Neural cell (in vitro differentiated cells): Measurements from ENCODE around the gene RAF1. TPM values are rescaled to one million over a fixed set of nuclear protein-coding genes. Genes with fewer than 3 reads are reported as not detected.
"Not testable (repeated sequence)": the region's sequence is repeated elsewhere in the genome, so short reads cannot be mapped to it uniquely, and the experiment has no call there.

Experiments
- H2AFZ ChIP-seq: fragments of 200-600, 300-800 bp; sonication (generic), shearing (Covaris generic); 2 replicates; pipeline ENCODE4 v1.6.0; 2014; ENCODE audit warnings: low read depth, mild to moderate bottlenecking, antibody characterized with exemption, low read length, moderate library complexity
- H3F3A ChIP-seq: fragments of 200-600 bp; shearing (Covaris generic); 2 replicates; pipeline ENCODE4 v1.6.1; 2016; ENCODE audit warnings: mild to moderate bottlenecking, moderate library complexity, mixed read lengths, antibody characterized with exemption, low read length; ENCODE audit not compliant: insufficient read depth, poor library complexity, severe bottlenecking
- H3K27ac ChIP-seq: fragments of 200-600, 300-800 bp; sonication (generic), shearing (Covaris generic); 2 replicates; pipeline ENCODE4 v1.5.1; 2014; ENCODE audit warnings: mild to moderate bottlenecking, low read length, moderate library complexity
- H3K27me3 ChIP-seq: fragments of 300-800, 200-600 bp; sonication (generic), shearing (Covaris generic); 2 replicates; pipeline ENCODE4 v1.6.0; 2014; ENCODE audit warnings: mild to moderate bottlenecking, low read depth, low read length, moderate library complexity; ENCODE audit not compliant: insufficient read depth
- H3K36me3 ChIP-seq: fragments of 300-800, 200-600 bp; sonication (generic), shearing (Covaris generic); 2 replicates; pipeline ENCODE4 v1.5.1; 2014; ENCODE audit warnings: mild to moderate bottlenecking, antibody characterized with exemption, low read length, moderate library complexity; ENCODE audit not compliant: insufficient read depth
- H3K4me2 ChIP-seq: fragments of 300-800, 200-600 bp; sonication (generic), shearing (Covaris generic); 2 replicates; pipeline ENCODE4 v1.6.0; 2014; ENCODE audit warnings: mild to moderate bottlenecking, low read length
- H3K4me3 ChIP-seq: fragments of 300-800, 200-600 bp; sonication (generic), shearing (Covaris generic); 2 replicates; pipeline ENCODE4 v1.5.1; 2014; ENCODE audit warnings: mild to moderate bottlenecking, low read length, moderate library complexity
- H3K79me2 ChIP-seq: fragments of 200-600 bp; shearing (Covaris generic); replicated peaks from 2 replicates; pipeline ENCODE4 v1.6.0; 2014; ENCODE audit warnings: mild to moderate bottlenecking, low read length, moderate library complexity; ENCODE audit not compliant: insufficient read depth
- H3K9ac ChIP-seq: fragments of 300-800, 200-600 bp; sonication (generic), shearing (Covaris generic); 2 replicates; pipeline ENCODE4 v1.6.1; 2016; ENCODE audit warnings: mild to moderate bottlenecking, low read length, mixed read lengths
- H3K9me2 ChIP-seq: fragments of 200-600 bp; shearing (Covaris generic); 2 replicates; pipeline ENCODE4 v1.6.1; 2016; ENCODE audit warnings: mild to moderate bottlenecking, low read length, mixed read lengths; ENCODE audit not compliant: insufficient read depth
- H3K9me3 ChIP-seq: fragments of 200-600, 300-800 bp; sonication (generic), shearing (Covaris generic); 2 replicates; pipeline ENCODE4 v1.6.1; 2016; ENCODE audit warnings: mild to moderate bottlenecking, mixed run types, low read length, moderate library complexity, mixed read lengths
- H4K20me1 ChIP-seq: fragments of 200-600 bp; shearing (Covaris generic); 2 replicates; pipeline ENCODE4 v1.6.1; 2016; ENCODE audit warnings: mild to moderate bottlenecking, mixed run types; ENCODE audit not compliant: insufficient read depth
- EP300 ChIP-seq: fragments of 450-650 bp; conservative IDR thresholded peaks from 2 replicates; pipeline ENCODE4 v1.6.1; 2014; ENCODE audit warnings: antibody characterized with exemption, mild to moderate bottlenecking, moderate library complexity; ENCODE audit not compliant: poor library complexity, severe bottlenecking
- EZH2 ChIP-seq: fragments of 200-600, 300-800 bp; shearing (Covaris generic), sonication (generic); IDR thresholded peaks from 2 replicates; pipeline ENCODE4 v1.6.1; 2014; ENCODE audit warnings: antibody characterized with exemption, low read length, borderline replicate concordance, mild to moderate bottlenecking; ENCODE audit not compliant: insufficient read depth, poor library complexity, severe bottlenecking
- MXI1 ChIP-seq: fragments of 450-650 bp; conservative IDR thresholded peaks from 2 replicates; pipeline ENCODE4 v1.6.1; 2014; ENCODE audit warnings: antibody characterized with exemption, mild to moderate bottlenecking; ENCODE audit not compliant: poor library complexity, severe bottlenecking
- POLR2AphosphoS5 ChIP-seq: IDR thresholded peaks from 2 replicates; pipeline ENCODE4 v1.6.1; 2012
- RAD21 ChIP-seq: fragments of 450-650 bp; conservative IDR thresholded peaks from 2 replicates; pipeline ENCODE4 v1.6.1; 2014; ENCODE audit warnings: antibody characterized with exemption, mild to moderate bottlenecking, moderate library complexity
- SMC3 ChIP-seq: fragments of 450-650 bp; conservative IDR thresholded peaks from 2 replicates; pipeline ENCODE4 v1.6.1; 2014; ENCODE audit warnings: antibody characterized with exemption, mild to moderate bottlenecking, moderate library complexity; ENCODE audit not compliant: poor library complexity
- TAF1 ChIP-seq: IDR thresholded peaks from 2 replicates; pipeline ENCODE4 v1.6.1; 2012; ENCODE audit warnings: low read depth
- polyA plus RNA-seq: library from polyadenylated mRNA; depleted of rRNA; stranded (reverse); fragments of >200 nt; gene quantifications from 2 replicates; pipeline ENCODE4 v1.2.3, GENCODE V29; 2014
- TF ChIP-seq, protein P1 (sequence below): IDR thresholded peaks from 2 replicates; pipeline ENCODE4 v1.6.1; 2012; ENCODE audit warnings: borderline replicate concordance
- TF ChIP-seq, protein P2 (sequence below): fragments of 450-650 bp; IDR thresholded peaks from 2 replicates; pipeline ENCODE4 v1.5.1; 2014; ENCODE audit warnings: antibody characterized with exemption, mild to moderate bottlenecking, moderate library complexity; ENCODE audit not compliant: poor library complexity, severe bottlenecking

The RAF1 gene
- polyA plus RNA-seq, 1 donor from 2014 or later, result 215 TPM

DNA sequence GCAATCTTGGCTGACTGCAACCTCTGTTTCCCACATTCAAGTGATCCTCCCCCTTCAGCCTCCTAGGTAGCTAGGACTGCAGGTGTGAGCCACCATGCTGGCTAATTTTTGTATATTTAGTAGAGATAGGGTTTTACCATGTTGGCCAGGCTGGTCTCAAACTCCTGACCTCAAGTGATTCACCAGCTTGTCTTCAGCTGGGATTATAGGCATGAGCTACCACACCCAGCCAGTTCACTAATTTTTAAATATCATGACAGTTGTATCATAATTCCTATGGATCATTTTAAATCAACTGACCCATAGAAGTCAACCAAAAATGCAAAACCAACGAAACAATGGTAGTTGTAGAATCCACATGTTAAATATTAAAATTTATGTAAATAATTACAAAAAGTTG lies 35.1 kb downstream of the RAF1 start:
- TF ChIP-seq MXI1 (no peak), TAF1 (no peak), EP300 (no peak), EZH2 (no peak), SMC3 (no peak), RAD21 (no peak), POLR2AphosphoS5 (no peak)
- TF ChIP-seq, protein P1, sequence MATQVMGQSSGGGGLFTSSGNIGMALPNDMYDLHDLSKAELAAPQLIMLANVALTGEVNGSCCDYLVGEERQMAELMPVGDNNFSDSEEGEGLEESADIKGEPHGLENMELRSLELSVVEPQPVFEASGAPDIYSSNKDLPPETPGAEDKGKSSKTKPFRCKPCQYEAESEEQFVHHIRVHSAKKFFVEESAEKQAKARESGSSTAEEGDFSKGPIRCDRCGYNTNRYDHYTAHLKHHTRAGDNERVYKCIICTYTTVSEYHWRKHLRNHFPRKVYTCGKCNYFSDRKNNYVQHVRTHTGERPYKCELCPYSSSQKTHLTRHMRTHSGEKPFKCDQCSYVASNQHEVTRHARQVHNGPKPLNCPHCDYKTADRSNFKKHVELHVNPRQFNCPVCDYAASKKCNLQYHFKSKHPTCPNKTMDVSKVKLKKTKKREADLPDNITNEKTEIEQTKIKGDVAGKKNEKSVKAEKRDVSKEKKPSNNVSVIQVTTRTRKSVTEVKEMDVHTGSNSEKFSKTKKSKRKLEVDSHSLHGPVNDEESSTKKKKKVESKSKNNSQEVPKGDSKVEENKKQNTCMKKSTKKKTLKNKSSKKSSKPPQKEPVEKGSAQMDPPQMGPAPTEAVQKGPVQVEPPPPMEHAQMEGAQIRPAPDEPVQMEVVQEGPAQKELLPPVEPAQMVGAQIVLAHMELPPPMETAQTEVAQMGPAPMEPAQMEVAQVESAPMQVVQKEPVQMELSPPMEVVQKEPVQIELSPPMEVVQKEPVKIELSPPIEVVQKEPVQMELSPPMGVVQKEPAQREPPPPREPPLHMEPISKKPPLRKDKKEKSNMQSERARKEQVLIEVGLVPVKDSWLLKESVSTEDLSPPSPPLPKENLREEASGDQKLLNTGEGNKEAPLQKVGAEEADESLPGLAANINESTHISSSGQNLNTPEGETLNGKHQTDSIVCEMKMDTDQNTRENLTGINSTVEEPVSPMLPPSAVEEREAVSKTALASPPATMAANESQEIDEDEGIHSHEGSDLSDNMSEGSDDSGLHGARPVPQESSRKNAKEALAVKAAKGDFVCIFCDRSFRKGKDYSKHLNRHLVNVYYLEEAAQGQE, result no peak
- TF ChIP-seq, protein P2, sequence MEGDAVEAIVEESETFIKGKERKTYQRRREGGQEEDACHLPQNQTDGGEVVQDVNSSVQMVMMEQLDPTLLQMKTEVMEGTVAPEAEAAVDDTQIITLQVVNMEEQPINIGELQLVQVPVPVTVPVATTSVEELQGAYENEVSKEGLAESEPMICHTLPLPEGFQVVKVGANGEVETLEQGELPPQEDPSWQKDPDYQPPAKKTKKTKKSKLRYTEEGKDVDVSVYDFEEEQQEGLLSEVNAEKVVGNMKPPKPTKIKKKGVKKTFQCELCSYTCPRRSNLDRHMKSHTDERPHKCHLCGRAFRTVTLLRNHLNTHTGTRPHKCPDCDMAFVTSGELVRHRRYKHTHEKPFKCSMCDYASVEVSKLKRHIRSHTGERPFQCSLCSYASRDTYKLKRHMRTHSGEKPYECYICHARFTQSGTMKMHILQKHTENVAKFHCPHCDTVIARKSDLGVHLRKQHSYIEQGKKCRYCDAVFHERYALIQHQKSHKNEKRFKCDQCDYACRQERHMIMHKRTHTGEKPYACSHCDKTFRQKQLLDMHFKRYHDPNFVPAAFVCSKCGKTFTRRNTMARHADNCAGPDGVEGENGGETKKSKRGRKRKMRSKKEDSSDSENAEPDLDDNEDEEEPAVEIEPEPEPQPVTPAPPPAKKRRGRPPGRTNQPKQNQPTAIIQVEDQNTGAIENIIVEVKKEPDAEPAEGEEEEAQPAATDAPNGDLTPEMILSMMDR, result no peak
- H3K27ac ChIP-seq, result no peak overlapping the region
- no peak overlapping the region for H3K4me2 ChIP-seq
- H3F3A ChIP-seq, result no peaks in the 10 kb centered on the region
- peaks cover 95% of the 10 kb centered on the region for H3K79me2 ChIP-seq
- no peaks in the 10 kb centered on the region for H3K9me3 ChIP-seq
- H3K9me2 ChIP-seq, result no peaks in the 10 kb centered on the region
- no peak overlapping the region for H3K9ac ChIP-seq
- H3K4me3 ChIP-seq, result no peak overlapping the region
- no peaks in the 10 kb centered on the region for H3K36me3 ChIP-seq
- no peak overlapping the region for H2AFZ ChIP-seq
- H4K20me1 ChIP-seq, result no peaks in the 10 kb centered on the region
- H3K27me3 ChIP-seq, result no peaks in the 10 kb centered on the region

DNA sequence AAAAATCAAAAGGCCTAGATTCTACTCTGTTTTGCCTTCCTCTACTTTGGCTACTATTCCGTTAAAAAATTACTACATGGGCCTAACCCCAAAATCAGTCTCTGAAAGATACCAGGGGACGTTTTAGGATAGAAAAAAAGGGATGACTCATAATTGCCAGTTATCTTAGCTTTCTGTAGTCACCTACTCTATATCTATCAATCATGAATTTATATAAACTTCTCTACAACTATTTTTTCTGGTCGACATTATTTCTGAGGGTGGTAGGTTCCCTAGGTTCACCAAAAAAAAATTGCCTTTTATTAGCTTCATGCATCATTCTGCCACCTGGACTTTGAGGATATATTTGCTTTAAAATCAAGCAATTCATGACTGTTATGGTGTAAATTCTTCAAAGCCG lies 36.5 kb downstream of the RAF1 start:
- Histone ChIP-seq H3K36me3 (no peaks in the 10 kb centered on the region), H4K20me1 (no peaks in the 10 kb centered on the region), H3K79me2 (peaks cover 91% of the 10 kb centered on the region), H3K27ac (no peak overlapping the region), H2AFZ (no peak overlapping the region), H3K9ac (no peak overlapping the region), H3K4me3 (no peak overlapping the region), H3K4me2 (no peak overlapping the region), H3K9me2 (no peaks in the 10 kb centered on the region), H3K27me3 (no peaks in the 10 kb centered on the region), H3F3A (no peaks in the 10 kb centered on the region), H3K9me3 (no peaks in the 10 kb centered on the region)
- TF ChIP-seq SMC3 (no peak), MXI1 (no peak), EP300 (no peak), EZH2 (no peak), RAD21 (no peak), TAF1 (no peak), POLR2AphosphoS5 (no peak)
- TF ChIP-seq, protein P2, result no peak
- TF ChIP-seq, protein P1, result no peak

DNA sequence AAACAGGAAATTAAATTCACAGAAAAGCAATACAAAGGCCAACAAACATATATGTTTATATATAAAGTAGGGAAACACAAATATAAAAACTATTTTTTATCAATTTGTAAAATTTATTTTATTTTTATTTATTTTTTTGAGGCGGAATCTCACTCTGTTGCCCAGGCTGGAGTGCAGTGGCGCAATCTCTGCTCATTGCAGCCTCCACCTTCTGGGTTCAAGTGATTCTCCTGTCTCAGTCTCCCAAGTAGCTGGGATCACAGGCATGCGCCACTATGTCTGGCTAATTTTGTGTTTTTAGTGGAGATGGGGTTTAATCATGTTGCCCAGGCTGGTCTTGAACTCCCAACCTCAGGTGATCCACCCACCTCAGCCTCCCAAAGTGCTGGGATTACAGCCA lies 39.0 kb downstream of the RAF1 start:
- H3K27ac ChIP-seq, H3K9me3 ChIP-seq, H4K20me1 ChIP-seq, H3K4me3 ChIP-seq, H3K27me3 ChIP-seq, H3K9me2 ChIP-seq, H3F3A ChIP-seq, H3K9ac ChIP-seq, H3K4me2 ChIP-seq, H3K36me3 ChIP-seq, H2AFZ ChIP-seq: not testable (repeated sequence)
- H3K79me2 ChIP-seq, result peaks cover 91% of the 10 kb centered on the region
